Lung (tissue), 12 donors: ENCODE measurements around the gene AUP1. TPM values are rescaled to one million over a fixed set of nuclear protein-coding genes. Genes with fewer than 3 reads are reported as not detected.

ENCODE experiments used
- ATAC-seq: fragments of 200-7000 bp; cut with Tn5 transposase; one replicate; pipeline ENCODE4 v1.9.1; 2020; ENCODE audit warnings: moderate number of reproducible peaks; ENCODE audit not compliant: insufficient read depth, low FRiP score
- DNase-seq, 3 donors: peaks; one replicate each; pipeline ENCODE4 v3.0.0-alpha.2; 2013 to 2017
- H3K27ac ChIP-seq, 2 donors: one replicate each; pipeline ENCODE4 v1.5.1; 2013; ENCODE audit warnings: mild to moderate bottlenecking in 2 of 2, moderate library complexity in 2 of 2, control low read depth in 1 of 2, inconsistent platforms in 1 of 2, low read depth in 1 of 2, low read length in 1 of 2
- H3K27me3 ChIP-seq, 3 donors: one replicate each; pipeline ENCODE4 v1.5.1; 2013; ENCODE audit warnings: low read length in 2 of 3; ENCODE audit not compliant: control insufficient read depth in 3 of 3, insufficient read depth in 3 of 3
- H3K36me3 ChIP-seq, 4 donors: one replicate each; pipeline ENCODE4 v1.5.1; 2013; ENCODE audit warnings: low read length in 4 of 4, mild to moderate bottlenecking in 1 of 4, moderate library complexity in 1 of 4; ENCODE audit not compliant: control insufficient read depth in 4 of 4, insufficient read depth in 4 of 4
- H3K4me1 ChIP-seq, 5 donors: one replicate each; pipeline ENCODE4 v1.5.1; 2013; ENCODE audit warnings: low read length in 5 of 5, mild to moderate bottlenecking in 2 of 5, moderate library complexity in 1 of 5; ENCODE audit not compliant: control insufficient read depth in 5 of 5, insufficient read depth in 5 of 5
- H3K4me3 ChIP-seq: one replicate; pipeline ENCODE4 v1.5.1; 2013; ENCODE audit warnings: mild to moderate bottlenecking, control low read depth, moderate library complexity
- H3K9ac ChIP-seq, 2 donors: one replicate each; pipeline ENCODE4 v1.5.1; 2013; ENCODE audit warnings: low read length in 2 of 2, control low read depth in 1 of 2; ENCODE audit not compliant: insufficient read depth in 1 of 2
- H3K9me3 ChIP-seq, 4 donors: one replicate each; pipeline ENCODE4 v1.5.1; 2013; ENCODE audit warnings: low read length in 3 of 4, mild to moderate bottlenecking in 1 of 4, moderate library complexity in 1 of 4; ENCODE audit not compliant: control insufficient read depth in 4 of 4, insufficient read depth in 3 of 4
- WGBS, 2 donors: extraction: QIAGEN DNeasy Blood & Tissue Kit; methylation state at CpG; one replicate each; pipeline ENCODE4 v1.1.7; 2013; 5-methylcytosine and 5-hydroxymethylcytosine counted together
- polyA plus RNA-seq, 2 donors: library from polyadenylated mRNA; stranded (reverse); fragments of 200-250 nt; gene quantifications; one replicate each; pipeline ENCODE4 v1.2.1, GENCODE V29; 2013
- total RNA-seq, 2 donors: library from RNA; depleted of rRNA in 1 of 2; stranded (reverse); fragments of >200 nt in 1 of 2; gene quantifications; one replicate each; pipeline ENCODE4 v1.2.1, GENCODE V29; 2014 to 2021
- TF ChIP-seq, protein P1 (sequence below): IDR thresholded peaks from 2 replicates; pipeline ENCODE4 v1.5.1; 2012; ENCODE audit warnings: mild to moderate bottlenecking; ENCODE audit errors: control extremely low read depth, extremely low read depth
- donor health status: control.
- donor health status: control.
- donor health status: Bipolar disorder and iron deficiency.
- donor health status: healthy.
- donor health status: DM: yes; HTN: yes; CAD: no.

The AUP1 gene
- total and polyA plus RNA-seq, 4 donors: 65.6 to 185 (median 129) TPM

DNA sequence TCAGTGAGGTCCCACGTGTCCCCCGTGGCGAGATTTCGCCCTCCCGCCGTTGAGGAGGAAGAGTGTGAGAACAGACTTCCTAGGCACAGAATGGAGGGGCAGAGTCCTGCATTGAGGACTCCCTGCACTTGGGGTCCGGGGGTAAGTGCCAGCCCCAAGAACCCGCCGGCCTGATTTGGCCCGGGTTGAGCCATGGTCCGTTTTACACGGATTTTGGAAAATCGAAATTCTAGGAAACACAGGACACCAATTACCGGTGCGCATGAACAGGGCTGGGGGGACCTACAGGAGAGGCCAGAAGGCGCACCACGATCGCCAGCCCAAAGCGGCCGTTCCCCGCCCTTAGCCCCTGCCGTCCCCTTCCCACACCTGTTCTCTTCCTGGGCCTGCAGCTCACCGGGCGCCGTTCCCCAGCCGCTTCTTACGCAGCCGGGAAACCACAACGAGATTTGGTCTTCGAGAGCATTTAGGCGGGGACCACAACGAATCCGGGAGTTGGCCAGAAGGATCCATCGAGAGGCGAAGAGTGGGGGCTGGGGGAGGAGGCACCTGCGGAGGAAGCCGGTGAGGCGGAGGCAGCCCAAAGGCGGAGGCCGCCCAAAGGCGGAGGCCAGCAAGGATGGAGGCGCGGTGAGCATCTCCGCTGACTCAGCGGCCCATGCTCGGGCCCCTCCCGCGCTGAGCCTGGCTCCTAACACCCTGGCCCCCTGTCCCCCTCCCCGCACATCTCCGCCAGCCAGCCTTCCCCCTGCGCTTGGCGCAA, 15.7 kb downstream of the AUP1 start:
- Histone ChIP-seq H3K27ac (no peak overlapping the region), H3K27me3 (peaks cover 7 to 81% (median 80%) of the 10 kb centered on the region in 3 donors), H3K9me3 (peaks cover 0 to 14% (median 0%) of the 10 kb centered on the region in 4 donors), H3K9ac (no peak overlapping the region), H3K4me1 (peaks cover 0 to 21% (median 0%) of the 10 kb centered on the region in 5 donors), H3K4me3 (no peak overlapping the region), H3K36me3 (no peaks in the 10 kb centered on the region)
- TF ChIP-seq, protein P1, sequence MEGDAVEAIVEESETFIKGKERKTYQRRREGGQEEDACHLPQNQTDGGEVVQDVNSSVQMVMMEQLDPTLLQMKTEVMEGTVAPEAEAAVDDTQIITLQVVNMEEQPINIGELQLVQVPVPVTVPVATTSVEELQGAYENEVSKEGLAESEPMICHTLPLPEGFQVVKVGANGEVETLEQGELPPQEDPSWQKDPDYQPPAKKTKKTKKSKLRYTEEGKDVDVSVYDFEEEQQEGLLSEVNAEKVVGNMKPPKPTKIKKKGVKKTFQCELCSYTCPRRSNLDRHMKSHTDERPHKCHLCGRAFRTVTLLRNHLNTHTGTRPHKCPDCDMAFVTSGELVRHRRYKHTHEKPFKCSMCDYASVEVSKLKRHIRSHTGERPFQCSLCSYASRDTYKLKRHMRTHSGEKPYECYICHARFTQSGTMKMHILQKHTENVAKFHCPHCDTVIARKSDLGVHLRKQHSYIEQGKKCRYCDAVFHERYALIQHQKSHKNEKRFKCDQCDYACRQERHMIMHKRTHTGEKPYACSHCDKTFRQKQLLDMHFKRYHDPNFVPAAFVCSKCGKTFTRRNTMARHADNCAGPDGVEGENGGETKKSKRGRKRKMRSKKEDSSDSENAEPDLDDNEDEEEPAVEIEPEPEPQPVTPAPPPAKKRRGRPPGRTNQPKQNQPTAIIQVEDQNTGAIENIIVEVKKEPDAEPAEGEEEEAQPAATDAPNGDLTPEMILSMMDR: no peak
- WGBS, 2 donors: 6 to 8% methylated on average over 47 to 52 of the region's 52 CpGs
- no peak for ATAC-seq
- DNase-seq: peak in 2 of 3 donors; percentile 24 to 26

DNA sequence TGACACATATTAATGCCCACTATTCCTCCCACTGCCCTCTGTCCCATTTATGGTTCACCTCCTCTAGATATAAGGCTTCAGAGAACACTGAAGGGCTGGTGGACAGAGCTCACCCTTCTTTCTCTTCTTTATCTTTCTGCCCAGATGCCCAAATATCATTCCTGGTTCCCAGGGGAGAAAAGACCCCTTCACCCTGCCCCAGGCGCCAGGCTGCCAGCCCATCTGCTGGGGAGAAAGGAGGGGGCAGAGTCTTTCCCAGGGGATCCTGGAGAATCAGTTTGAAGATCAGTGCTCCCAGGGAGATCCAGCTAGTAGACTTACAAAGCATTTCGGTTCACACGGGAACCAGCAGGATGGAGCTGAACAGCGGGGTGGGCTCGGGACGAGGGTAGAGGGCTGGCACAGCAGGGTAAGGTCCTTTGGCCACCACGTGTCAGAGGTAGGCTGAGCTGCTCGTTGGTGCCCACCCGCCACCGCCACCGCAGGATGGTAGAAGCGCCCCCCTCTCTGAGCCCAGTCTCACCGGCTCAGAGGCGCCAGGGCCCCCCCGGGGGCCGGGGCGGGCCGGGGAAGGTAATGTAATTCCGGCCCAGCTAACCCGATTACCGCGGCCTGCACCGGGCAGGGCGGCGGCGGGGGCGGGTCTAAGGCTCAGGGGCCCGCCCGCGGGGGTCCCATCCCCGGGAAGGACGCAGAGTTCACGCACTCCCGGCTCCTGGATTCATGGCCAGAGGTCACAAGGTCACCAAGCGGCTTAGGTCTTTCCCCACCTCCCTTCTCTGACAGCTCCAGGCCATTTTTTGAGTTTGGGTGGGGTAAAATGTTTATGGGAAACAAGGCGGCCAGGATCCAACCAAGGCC, 16.5 kb downstream of the AUP1 start:
- no peak overlapping the region for H3K9ac ChIP-seq
- no peaks in the 10 kb centered on the region for H3K36me3 ChIP-seq
- ATAC-seq (no peak), DNase-seq (no peak)
- peaks cover 0 to 14% (median 0%) of the 10 kb centered on the region in 4 donors for H3K9me3 ChIP-seq
- H3K27ac ChIP-seq: no peak overlapping the region
- TF ChIP-seq, protein P1: no peak
- no peak overlapping the region for H3K4me3 ChIP-seq
- H3K4me1 ChIP-seq: peaks cover 0 to 24% (median 7%) of the 10 kb centered on the region in 5 donors
- peaks cover 6 to 78% (median 77%) of the 10 kb centered on the region in 3 donors for H3K27me3 ChIP-seq
- WGBS, 2 donors: 8 to 14% methylated on average over 34 to 36 of the region's 36 CpGs

DNA sequence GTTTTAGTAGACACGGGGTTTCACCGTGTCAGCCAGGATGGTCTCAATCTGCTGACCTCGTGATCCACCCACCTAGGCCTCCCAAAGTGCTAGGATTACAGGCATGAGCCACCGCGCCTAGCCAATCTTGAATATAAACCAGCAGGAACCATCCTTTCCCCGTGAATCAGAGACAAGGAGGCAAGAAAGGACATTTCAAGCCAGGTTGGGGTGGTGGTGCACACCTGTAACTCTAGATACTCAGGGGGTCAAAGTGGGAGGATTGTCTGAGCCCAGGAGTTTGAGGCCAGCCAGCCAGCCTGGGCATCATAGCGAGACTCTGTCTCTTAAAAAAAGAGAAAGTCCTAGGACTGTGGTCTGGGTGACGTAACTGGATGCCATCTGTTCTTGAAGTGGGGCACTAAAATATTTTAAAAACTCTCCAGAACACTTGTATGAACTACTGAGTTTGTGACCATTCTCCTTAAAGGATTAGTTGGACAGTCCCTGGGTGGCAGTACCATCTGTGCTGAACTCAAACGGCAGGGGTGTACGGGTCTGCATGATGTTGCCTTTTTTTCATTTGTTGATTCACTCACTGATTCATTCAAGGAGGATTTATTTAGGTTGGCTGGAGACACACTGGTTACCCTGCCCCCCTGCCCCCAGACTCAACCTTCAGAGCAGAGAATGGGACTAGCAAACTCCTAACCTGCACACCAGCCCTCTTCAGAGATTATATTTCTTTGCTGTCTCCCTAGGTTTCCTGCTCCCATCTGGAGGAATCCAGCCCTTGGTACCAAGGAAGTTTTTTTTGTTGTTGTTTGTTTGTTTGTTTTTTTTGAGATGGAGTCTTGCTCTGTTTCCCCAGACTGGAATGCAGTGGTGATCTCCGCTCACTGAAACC, 18.2 kb downstream of the AUP1 start:
- no peak for ATAC-seq
- peaks cover 5 to 23% (median 8%) of the 10 kb centered on the region in 5 donors for H3K4me1 ChIP-seq

More for the DNA sequence above, 18.2 kb downstream of the AUP1 start:
- Histone ChIP-seq H3K4me3 (no peak overlapping the region), H3K27ac (no peak overlapping the region), H3K9me3 (peaks cover 0 to 14% (median 0%) of the 10 kb centered on the region in 4 donors), H3K27me3 (peaks cover 6 to 63% (median 62%) of the 10 kb centered on the region in 3 donors), H3K9ac (no peak overlapping the region), H3K36me3 (peaks cover 0 to 3% (median 0%) of the 10 kb centered on the region in 4 donors)
- WGBS, 2 donors: 36 to 38% methylated on average over 11 of the region's 11 CpGs
- TF ChIP-seq, protein P1: no peak
- no peak for DNase-seq
